Fibroblast of lung (primary cell): ENCODE results near the gene SPRING1. TPM values are rescaled to one million over a fixed set of nuclear protein-coding genes. Genes with fewer than 3 reads are reported as not detected.

ENCODE experiments used
- DNase-seq, 2 donors: peaks; one replicate each; pipeline versions ENCODE4 v3.0.0 to v3.0.0-alpha.2; 2010; ENCODE audit warnings: low read depth in 2 of 2
- H2AFZ ChIP-seq: 2 replicates; pipeline ENCODE4 v1.5.1; 2012; ENCODE audit warnings: low read length, control low read depth, inconsistent platforms
- H3K27ac ChIP-seq: 2 replicates; pipeline ENCODE4 v1.5.1; 2011; ENCODE audit warnings: low read length, control low read depth; ENCODE audit not compliant: insufficient read depth
- H3K27me3 ChIP-seq: 2 replicates; pipeline ENCODE4 v1.5.1; 2011; ENCODE audit warnings: mild to moderate bottlenecking, low read length; ENCODE audit not compliant: control insufficient read depth, insufficient read depth
- H3K36me3 ChIP-seq: 2 replicates; pipeline ENCODE4 v1.5.1; 2011; ENCODE audit warnings: low read length; ENCODE audit not compliant: control insufficient read depth, insufficient read depth
- H3K4me1 ChIP-seq: 2 replicates; pipeline ENCODE4 v1.5.1; 2011; ENCODE audit warnings: low read length; ENCODE audit not compliant: control insufficient read depth, insufficient read depth; ENCODE audit errors: extremely low read depth
- H3K4me2 ChIP-seq: 2 replicates; pipeline ENCODE4 v1.5.1; 2011; ENCODE audit warnings: low read length, control low read depth; ENCODE audit not compliant: insufficient read depth; ENCODE audit errors: extremely low read depth
- H3K4me3 ChIP-seq, 4 experiments: fragments of 200-600 bp in 1 of 4; sonication (generic) in 1 of 4; replicated peaks in 1 of 4; 2 replicates each; pipeline ENCODE4 v1.5.1; 2011 to 2016; ENCODE audit warnings: low read length in 4 of 4, low read depth in 3 of 4, mild to moderate bottlenecking in 3 of 4, control low read depth in 2 of 4, inconsistent platforms in 1 of 4, mixed read lengths in 1 of 4; ENCODE audit not compliant: insufficient read depth in 1 of 4; ENCODE audit errors: control extremely low read depth in 1 of 4
- H3K79me2 ChIP-seq: 2 replicates; pipeline ENCODE4 v1.5.1; 2012; ENCODE audit warnings: mild to moderate bottlenecking, low read length, inconsistent platforms; ENCODE audit not compliant: control insufficient read depth, insufficient read depth
- H3K9ac ChIP-seq: 2 replicates; pipeline ENCODE4 v1.5.1; 2011; ENCODE audit warnings: mild to moderate bottlenecking, low read length, control low read depth; ENCODE audit not compliant: insufficient read depth
- H3K9me3 ChIP-seq: 2 replicates; pipeline ENCODE4 v1.5.1; 2012; ENCODE audit warnings: low read depth, low read length; ENCODE audit not compliant: control insufficient read depth, insufficient read depth
- H4K20me1 ChIP-seq: 2 replicates; pipeline ENCODE4 v1.5.1; 2011; ENCODE audit warnings: low read length; ENCODE audit not compliant: control insufficient read depth, insufficient read depth; ENCODE audit errors: extremely low read depth
- CTCF ChIP-seq, 2 donors: IDR thresholded peaks in 1 of 2; conservative IDR thresholded peaks in 1 of 2; 1 replicate in 1 of 2; 2 replicates in 1 of 2; pipeline ENCODE4 v1.5.1; 2011 to 2012; ENCODE audit warnings: low read length in 2 of 2, control low read depth in 1 of 2, inconsistent platforms in 1 of 2, low read depth in 1 of 2, mild to moderate bottlenecking in 1 of 2
- EZH2 ChIP-seq: IDR thresholded peaks from 2 replicates; pipeline ENCODE4 v1.5.1; 2012; ENCODE audit warnings: low read length, control low read depth, mild to moderate bottlenecking; ENCODE audit errors: missing control alignments
- polyA plus RNA-seq, 2 donors: library from polyadenylated mRNA; depleted of rRNA in 1 of 2; stranded (reverse) in 1 of 2; unstranded in 1 of 2; fragments of >200 nt; gene quantifications; 2 replicates each; pipeline ENCODE4 v1.2.1, GENCODE V29; 2011 to 2012; ENCODE audit warnings: missing spikeins in 1 of 2
- total RNA-seq: library from RNA; depleted of rRNA; stranded (reverse); fragments of >200 nt; gene quantifications from 2 replicates; pipeline ENCODE4 v1.2.1, GENCODE V29; 2014

The SPRING1 gene
- total and polyA plus RNA-seq, 2 donors (not counting 1 experiment from before 2014, with no cell fraction given), result 14.6 to 18.8 TPM

GRCh38 chr12:116701432-116701831, 36.4 kb downstream of the SPRING1 start:
- Histone ChIP-seq H3K79me2 (no peaks in the 10 kb centered on the region), H3K9me3 (no peaks in the 10 kb centered on the region), H2AFZ (no peak overlapping the region), H3K4me3 (no peak overlapping the region), H3K27me3 (no peaks in the 10 kb centered on the region), H3K4me2 (no peak overlapping the region), H4K20me1 (no peaks in the 10 kb centered on the region), H3K27ac (no peak overlapping the region), H3K4me1 (no peaks in the 10 kb centered on the region), H3K36me3 (no peaks in the 10 kb centered on the region), H3K9ac (no peak overlapping the region)
- DNase-seq, result no peak
- TF ChIP-seq EZH2 (no peak), CTCF (conservative IDR thresholded peaks at IDR 0.05 in 1 of 2, IDR thresholded peaks at IDR 0.05 in 1 of 2; ENCODE audit: low read depth in 1 of 2, low read length in 2 of 2) (no peak)

- Histone ChIP-seq H3K9me3 (no peaks in the 10 kb centered on the region), H3K27me3 (peaks cover 10% of the 10 kb centered on the region), H3K79me2 (no peaks in the 10 kb centered on the region), H3K4me3 (no peak overlapping the region), H3K36me3 (no peaks in the 10 kb centered on the region), H3K4me1 (no peaks in the 10 kb centered on the region), H4K20me1 (peaks cover 2% of the 10 kb centered on the region), H3K9ac (no peak overlapping the region), H3K27ac (no peak overlapping the region), H2AFZ (no peak overlapping the region), H3K4me2 (no peak overlapping the region)
- no peak for TF ChIP-seq CTCF (conservative IDR thresholded peaks at IDR 0.05 in 1 of 2, IDR thresholded peaks at IDR 0.05 in 1 of 2; ENCODE audit: low read depth in 1 of 2, low read length in 2 of 2)
- no peak for TF ChIP-seq EZH2
- no peak for DNase-seq
Measured at GRCh38 chr12:116700066-116700465, 37.8 kb downstream of the SPRING1 start.

- H3K4me3 ChIP-seq, result no peak overlapping the region
- no peak overlapping the region for H3K9ac ChIP-seq
- no peak overlapping the region for H3K4me2 ChIP-seq
- no peak overlapping the region for H3K27ac ChIP-seq
- no peaks in the 10 kb centered on the region for H3K79me2 ChIP-seq
- H3K36me3 ChIP-seq, result no peaks in the 10 kb centered on the region
- H3K9me3 ChIP-seq, result no peaks in the 10 kb centered on the region
- no peak for TF ChIP-seq EZH2
- H2AFZ ChIP-seq, result no peak overlapping the region
- no peaks in the 10 kb centered on the region for H3K4me1 ChIP-seq
- peaks cover 2% of the 10 kb centered on the region for H4K20me1 ChIP-seq
- DNase-seq, result no peak
- H3K27me3 ChIP-seq, result peaks cover 22% of the 10 kb centered on the region
Measured at GRCh38 chr12:116698554-116699075, 39.3 kb downstream of the SPRING1 start.
